ENCODE measurements around the gene SULT1A2.
"Not testable (repeated sequence)": the region's sequence is repeated elsewhere in the genome, so short reads cannot be mapped to it uniquely, and the experiment has no call there.

SULT1A2 gene

GRCh38 chr16:28554634-28555423 lies 42.0 kb downstream of the SULT1A2 start:
- peak in 1 of 2 donors; percentile 7 for DNase-seq

GRCh38 chr16:28553776-28554633 lies 42.8 kb downstream of the SULT1A2 start, which contains the start of gene SGF29:
SGF29 (plus strand) TSS chr16:28553920; CDS start chr16:28581070, 27,150 bp downstream.
- peak; percentile 94 to 95 for DNase-seq

- peak; percentile 22 to 57 for DNase-seq
These were observed 47.5 kb downstream of the SULT1A2 start for GRCh38 chr16:28549301-28549899.

GRCh38 chr16:28548306-28548802 lies 48.5 kb downstream of the SULT1A2 start:
- no peak for DNase-seq

GRCh38 chr16:28546626-28547025 lies 50.2 kb downstream of the SULT1A2 start:
- DNase-seq = no peak

- not testable (repeated sequence) for DNase-seq
These were observed 50.9 kb downstream of the SULT1A2 start for GRCh38 chr16:28545964-28546363.

- no peak for DNase-seq
These were observed 51.9 kb downstream of the SULT1A2 start for GRCh38 chr16:28544998-28545397.

- DNase-seq = peak; percentile 16 to 53
These were observed 53.8 kb downstream of the SULT1A2 start for GRCh38 chr16:28543072-28543471.

GRCh38 chr16:28542646-28543045 lies 54.2 kb downstream of the SULT1A2 start:
- DNase-seq = no peak
